ENCODE data around the gene OR52E2. TPM values are rescaled to one million over a fixed set of nuclear protein-coding genes. Genes with fewer than 3 reads are reported as not detected.

OR52E2 gene
- total RNA-seq, 1 donor from 2014 or later = not detected

GRCh38 chr11:5013012-5013411, 46.4 kb downstream of the OR52E2 start:
- no peaks in the 10 kb centered on the region for H3K27me3 Mint-ChIP-seq (ENCODE audit: low read depth, unreplicated experiment)
- Histone ChIP-seq H3K4me2 (ENCODE audit: low read length) (no peak overlapping the region), H3K9ac (ENCODE audit: low read length) (no peak overlapping the region), H3K4me3 (ENCODE audit: insufficient read depth, low read depth, low read length) (no peak overlapping the region), H3K27ac (ENCODE audit: low read depth, low read length) (no peak overlapping the region), H3K27me3 (ENCODE audit: insufficient read depth, low read length) (no peaks in the 10 kb centered on the region), H4K20me1 (ENCODE audit: insufficient read depth, low read length) (no peaks in the 10 kb centered on the region), H3K4me1 (ENCODE audit: insufficient read depth, low read length) (no peaks in the 10 kb centered on the region), H3K36me3 (ENCODE audit: insufficient read depth, low read length) (no peaks in the 10 kb centered on the region), H3K9me3 (ENCODE audit: insufficient read depth, low read depth, low read length) (peaks cover 3% of the 10 kb centered on the region), H2AFZ (ENCODE audit: low read depth, low read length) (no peak overlapping the region), H3K79me2 (ENCODE audit: insufficient read depth, low read length) (no peaks in the 10 kb centered on the region)
- FAIRE-seq (no peak), DNase-seq (ENCODE audit: low read depth) (no peak)
- no peak overlapping the region for H3K4me3 Mint-ChIP-seq (ENCODE audit: unreplicated experiment)
- H3K9me3 Mint-ChIP-seq (ENCODE audit: unreplicated experiment) = no peaks in the 10 kb centered on the region
- H3K36me3 Mint-ChIP-seq (ENCODE audit: low read depth, unreplicated experiment) = no peaks in the 10 kb centered on the region
- H3K4me1 Mint-ChIP-seq (ENCODE audit: low read depth, unreplicated experiment) = no peaks in the 10 kb centered on the region
- no peak overlapping the region for H3K27ac Mint-ChIP-seq (ENCODE audit: unreplicated experiment)
- no peak for TF ChIP-seq CTCF (IDR thresholded peaks at IDR 0.05; ENCODE audit: insufficient read depth, low read depth, low read length)
- TF ChIP-seq EZH2 (IDR thresholded peaks at IDR 0.05; ENCODE audit: insufficient read depth, low read length) = no peak

GRCh38 chr11:5011254-5011653, 48.2 kb downstream of the OR52E2 start:
- FAIRE-seq (no peak), DNase-seq (ENCODE audit: low read depth) (no peak)
- Histone ChIP-seq H3K36me3 (ENCODE audit: insufficient read depth, low read length) (no peaks in the 10 kb centered on the region), H3K79me2 (ENCODE audit: insufficient read depth, low read length) (no peaks in the 10 kb centered on the region), H4K20me1 (ENCODE audit: insufficient read depth, low read length) (no peaks in the 10 kb centered on the region), H3K4me1 (ENCODE audit: insufficient read depth, low read length) (no peaks in the 10 kb centered on the region), H2AFZ (ENCODE audit: low read depth, low read length) (no peak overlapping the region), H3K27ac (ENCODE audit: low read depth, low read length) (no peak overlapping the region), H3K27me3 (ENCODE audit: insufficient read depth, low read length) (no peaks in the 10 kb centered on the region), H3K4me2 (ENCODE audit: low read length) (no peak overlapping the region), H3K4me3 (ENCODE audit: insufficient read depth, low read depth, low read length) (no peak overlapping the region), H3K9ac (ENCODE audit: low read length) (no peak overlapping the region), H3K9me3 (ENCODE audit: insufficient read depth, low read depth, low read length) (peaks cover 3% of the 10 kb centered on the region)
- TF ChIP-seq EZH2 (IDR thresholded peaks at IDR 0.05; ENCODE audit: insufficient read depth, low read length) (no peak), CTCF (IDR thresholded peaks at IDR 0.05; ENCODE audit: insufficient read depth, low read depth, low read length) (no peak)
- Mint-ChIP-seq H3K9me3 (ENCODE audit: unreplicated experiment) (no peaks in the 10 kb centered on the region), H3K27ac (ENCODE audit: unreplicated experiment) (no peak overlapping the region), H3K4me3 (ENCODE audit: unreplicated experiment) (no peak overlapping the region), H3K36me3 (ENCODE audit: low read depth, unreplicated experiment) (no peaks in the 10 kb centered on the region), H3K27me3 (ENCODE audit: low read depth, unreplicated experiment) (no peaks in the 10 kb centered on the region), H3K4me1 (ENCODE audit: low read depth, unreplicated experiment) (no peaks in the 10 kb centered on the region)

Other genes starting within 250 kb of the OR52E2 start
- not detected in 2 replicates for gene OR51F2, start 238.3 kb downstream of the OR52E2 start, total RNA-seq
- gene OR51S1, start 210.4 kb downstream of the OR52E2 start, total RNA-seq = not detected in 2 replicates
- gene OR51T1, start 177.7 kb downstream of the OR52E2 start, total RNA-seq = not detected in 2 replicates
- gene OR51A7, start 155.8 kb downstream of the OR52E2 start, total RNA-seq = not detected in 2 replicates
- gene OR51G2, start 140.3 kb downstream of the OR52E2 start, total RNA-seq = not detected in 2 replicates
- gene OR51G1, start 135.3 kb downstream of the OR52E2 start, total RNA-seq = not detected in 2 replicates
- not detected in 2 replicates for gene OR51A4, start 112.0 kb downstream of the OR52E2 start, total RNA-seq
- not detected in 2 replicates for gene OR51A2, start 103.9 kb downstream of the OR52E2 start, total RNA-seq
- not detected in 2 replicates for gene OR51L1, start 64.8 kb downstream of the OR52E2 start, total RNA-seq
- gene OR52J3, start 13.1 kb downstream of the OR52E2 start, total RNA-seq = not detected in 2 replicates
- 0.31 TPM in 1 of 2 replicates, not detected in the other for gene OR52E1, start 9.9 kb upstream of the OR52E2 start, total RNA-seq
- gene OR52A5, start 78.7 kb upstream of the OR52E2 start, total RNA-seq = not detected in 2 replicates
- not detected in 2 replicates for gene OR52A1, start 95.1 kb upstream of the OR52E2 start, total RNA-seq
- not detected in 2 replicates for gene OR51V1, start 141.1 kb upstream of the OR52E2 start, total RNA-seq
- not detected in 2 replicates for gene HBB, start 167.4 kb upstream of the OR52E2 start, total RNA-seq
- gene HBD, start 174.9 kb upstream of the OR52E2 start, total RNA-seq = not detected in 2 replicates
- not detected in 2 replicates for gene HBG1, start 190.2 kb upstream of the OR52E2 start, total RNA-seq
- gene HBG2, start 195.2 kb upstream of the OR52E2 start, total RNA-seq = not detected in 2 replicates
- gene HBE1, start 210.3 kb upstream of the OR52E2 start, total RNA-seq = not detected in 2 replicates
- not detected in 2 replicates for gene OR51B4, start 242.3 kb upstream of the OR52E2 start, total RNA-seq